ENCODE data around the gene IDH3G. TPM values are rescaled to one million over a fixed set of nuclear protein-coding genes. Genes with fewer than 3 reads are reported as not detected.

The IDH3G gene
- total and polyA plus RNA-seq, 3 donors from 2014 or later = 52.4 to 83.1 (median 74.9) TPM

GRCh38 chrX:153828308-153828707 lies 34.1 kb upstream of the IDH3G start:
- no peaks in the 10 kb centered on the region for H3K27me3 ChIP-seq
- H3K4me3 ChIP-seq = no peak overlapping the region
- no peaks in the 10 kb centered on the region for H3K36me3 ChIP-seq (ENCODE audit: low read depth, missing control alignments)
- no peak for DNase-seq
- H3K4me1 ChIP-seq = peaks cover 4% of the 10 kb centered on the region
- intact Hi-C loops (cut with DNase I; ENCODE audit: low total_unique reads) = no loop called here
- H3K27ac ChIP-seq = no peak overlapping the region
- 47% methylated on average over 8 of the region's 17 CpGs; no CpG with 5 or more reads in 1 of the 2 donors for WGBS, 2 donors
- no peaks in the 10 kb centered on the region for H3K9me3 ChIP-seq
- no peak for TF ChIP-seq POLR2A (IDR thresholded peaks at IDR 0.05)
- TF ChIP-seq, protein P1, sequence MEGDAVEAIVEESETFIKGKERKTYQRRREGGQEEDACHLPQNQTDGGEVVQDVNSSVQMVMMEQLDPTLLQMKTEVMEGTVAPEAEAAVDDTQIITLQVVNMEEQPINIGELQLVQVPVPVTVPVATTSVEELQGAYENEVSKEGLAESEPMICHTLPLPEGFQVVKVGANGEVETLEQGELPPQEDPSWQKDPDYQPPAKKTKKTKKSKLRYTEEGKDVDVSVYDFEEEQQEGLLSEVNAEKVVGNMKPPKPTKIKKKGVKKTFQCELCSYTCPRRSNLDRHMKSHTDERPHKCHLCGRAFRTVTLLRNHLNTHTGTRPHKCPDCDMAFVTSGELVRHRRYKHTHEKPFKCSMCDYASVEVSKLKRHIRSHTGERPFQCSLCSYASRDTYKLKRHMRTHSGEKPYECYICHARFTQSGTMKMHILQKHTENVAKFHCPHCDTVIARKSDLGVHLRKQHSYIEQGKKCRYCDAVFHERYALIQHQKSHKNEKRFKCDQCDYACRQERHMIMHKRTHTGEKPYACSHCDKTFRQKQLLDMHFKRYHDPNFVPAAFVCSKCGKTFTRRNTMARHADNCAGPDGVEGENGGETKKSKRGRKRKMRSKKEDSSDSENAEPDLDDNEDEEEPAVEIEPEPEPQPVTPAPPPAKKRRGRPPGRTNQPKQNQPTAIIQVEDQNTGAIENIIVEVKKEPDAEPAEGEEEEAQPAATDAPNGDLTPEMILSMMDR (IDR thresholded peaks at IDR 0.05) = no peak

GRCh38 chrX:153827903-153828302 lies 33.7 kb upstream of the IDH3G start:
- peaks cover 4% of the 10 kb centered on the region for H3K4me1 ChIP-seq
- TF ChIP-seq, protein P1 (IDR thresholded peaks at IDR 0.05) = no peak
- no peak for TF ChIP-seq POLR2A (IDR thresholded peaks at IDR 0.05)
- 77 to 83% methylated on average over 1 to 9 of the region's 9 CpGs for WGBS, 2 donors
- H3K36me3 ChIP-seq (ENCODE audit: low read depth, missing control alignments) = no peaks in the 10 kb centered on the region
- DNase-seq = no peak
- no peaks in the 10 kb centered on the region for H3K9me3 ChIP-seq
- H3K4me3 ChIP-seq = no peak overlapping the region
- no peaks in the 10 kb centered on the region for H3K27me3 ChIP-seq
- intact Hi-C loops (cut with DNase I; ENCODE audit: low total_unique reads) = no loop called here
- no peak overlapping the region for H3K27ac ChIP-seq

GRCh38 chrX:153827016-153827415 lies 32.8 kb upstream of the IDH3G start:
- intact Hi-C loops (cut with DNase I; ENCODE audit: low total_unique reads) = no loop called here
- Histone ChIP-seq H3K27ac (no peak overlapping the region), H3K4me3 (no peak overlapping the region), H3K4me1 (peaks cover 4% of the 10 kb centered on the region), H3K36me3 (ENCODE audit: low read depth, missing control alignments) (no peaks in the 10 kb centered on the region), H3K9me3 (no peaks in the 10 kb centered on the region), H3K27me3 (no peaks in the 10 kb centered on the region)
- DNase-seq = no peak
- no peak for TF ChIP-seq POLR2A (IDR thresholded peaks at IDR 0.05)
- TF ChIP-seq, protein P1 (IDR thresholded peaks at IDR 0.05) = no peak
- WGBS, 2 donors = 80 to 88% methylated on average over 3 of the region's 3 CpGs

DNA sequence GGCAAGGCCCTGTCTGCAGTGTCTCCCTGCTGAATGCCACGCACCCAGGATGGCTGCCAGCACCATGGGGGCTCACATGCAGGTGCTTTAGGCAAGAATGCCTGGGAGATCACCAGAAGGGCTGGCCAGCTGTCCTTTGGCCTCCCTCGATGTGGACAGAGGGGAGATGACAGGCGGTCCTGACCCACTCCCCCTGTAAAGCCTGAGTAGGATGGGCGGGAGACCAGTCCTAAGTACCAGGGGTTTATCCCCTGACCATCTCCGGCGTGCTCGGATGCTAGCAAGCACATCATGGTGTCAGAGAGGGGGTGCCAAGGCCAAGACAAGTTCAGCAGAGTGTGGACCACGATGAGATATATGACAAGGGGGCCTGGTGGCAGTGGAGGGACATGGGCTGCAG lies 30.9 kb upstream of the IDH3G start:
- Histone ChIP-seq H3K4me3 (no peak overlapping the region), H3K27ac (no peak overlapping the region), H3K36me3 (ENCODE audit: low read depth, missing control alignments) (no peaks in the 10 kb centered on the region), H3K9me3 (no peaks in the 10 kb centered on the region), H3K4me1 (peaks cover 4% of the 10 kb centered on the region), H3K27me3 (no peaks in the 10 kb centered on the region)
- TF ChIP-seq, protein P1 (IDR thresholded peaks at IDR 0.05) = no peak
- no peak for TF ChIP-seq POLR2A (IDR thresholded peaks at IDR 0.05)
- DNase-seq = no peak
- intact Hi-C loops (cut with DNase I; ENCODE audit: low total_unique reads) = no loop called here
- WGBS, 2 donors = 76% methylated on average over 4 of the region's 8 CpGs; no CpG with 5 or more reads in 1 of the 2 donors

GRCh38 chrX:153824348-153824747 lies 30.2 kb upstream of the IDH3G start:
- no peak for DNase-seq
- Histone ChIP-seq H3K36me3 (ENCODE audit: low read depth, missing control alignments) (no peaks in the 10 kb centered on the region), H3K4me1 (peaks cover 4% of the 10 kb centered on the region), H3K27ac (no peak overlapping the region), H3K27me3 (no peaks in the 10 kb centered on the region), H3K4me3 (no peak overlapping the region), H3K9me3 (no peaks in the 10 kb centered on the region)
- intact Hi-C loops (cut with DNase I; ENCODE audit: low total_unique reads) = no loop called here
- WGBS, 2 donors = 83 to 93% methylated on average over 6 to 10 of the region's 10 CpGs
- TF ChIP-seq, protein P1 (IDR thresholded peaks at IDR 0.05) = no peak
- TF ChIP-seq POLR2A (IDR thresholded peaks at IDR 0.05) = no peak

Data from testis (tissue), 3 donors.